Neural cell (in vitro differentiated cells): ENCODE data around the gene KRT39.

ENCODE experiments used
- EZH2 ChIP-seq: fragments of 200-600, 300-800 bp; shearing (Covaris generic), sonication (generic); IDR thresholded peaks from 2 replicates; pipeline ENCODE4 v1.6.1; 2014; ENCODE audit warnings: antibody characterized with exemption, low read length, borderline replicate concordance, mild to moderate bottlenecking; ENCODE audit not compliant: insufficient read depth, poor library complexity, severe bottlenecking
- RAD21 ChIP-seq: fragments of 450-650 bp; conservative IDR thresholded peaks from 2 replicates; pipeline ENCODE4 v1.6.1; 2014; ENCODE audit warnings: antibody characterized with exemption, mild to moderate bottlenecking, moderate library complexity
- TF ChIP-seq, protein P1 (sequence below): fragments of 450-650 bp; IDR thresholded peaks from 2 replicates; pipeline ENCODE4 v1.5.1; 2014; ENCODE audit warnings: antibody characterized with exemption, mild to moderate bottlenecking, moderate library complexity; ENCODE audit not compliant: poor library complexity, severe bottlenecking

- TF ChIP-seq RAD21 (no peak), EZH2 (no peak)
- TF ChIP-seq, protein P1, sequence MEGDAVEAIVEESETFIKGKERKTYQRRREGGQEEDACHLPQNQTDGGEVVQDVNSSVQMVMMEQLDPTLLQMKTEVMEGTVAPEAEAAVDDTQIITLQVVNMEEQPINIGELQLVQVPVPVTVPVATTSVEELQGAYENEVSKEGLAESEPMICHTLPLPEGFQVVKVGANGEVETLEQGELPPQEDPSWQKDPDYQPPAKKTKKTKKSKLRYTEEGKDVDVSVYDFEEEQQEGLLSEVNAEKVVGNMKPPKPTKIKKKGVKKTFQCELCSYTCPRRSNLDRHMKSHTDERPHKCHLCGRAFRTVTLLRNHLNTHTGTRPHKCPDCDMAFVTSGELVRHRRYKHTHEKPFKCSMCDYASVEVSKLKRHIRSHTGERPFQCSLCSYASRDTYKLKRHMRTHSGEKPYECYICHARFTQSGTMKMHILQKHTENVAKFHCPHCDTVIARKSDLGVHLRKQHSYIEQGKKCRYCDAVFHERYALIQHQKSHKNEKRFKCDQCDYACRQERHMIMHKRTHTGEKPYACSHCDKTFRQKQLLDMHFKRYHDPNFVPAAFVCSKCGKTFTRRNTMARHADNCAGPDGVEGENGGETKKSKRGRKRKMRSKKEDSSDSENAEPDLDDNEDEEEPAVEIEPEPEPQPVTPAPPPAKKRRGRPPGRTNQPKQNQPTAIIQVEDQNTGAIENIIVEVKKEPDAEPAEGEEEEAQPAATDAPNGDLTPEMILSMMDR: no peak
Measured at GRCh38 chr17:41013606-41014005, 46.9 kb upstream of the KRT39 start.
